ENCODE results near the gene ADCY9.
"Not testable (repeated sequence)": the region's sequence is repeated elsewhere in the genome, so short reads cannot be mapped to it uniquely, and the experiment has no call there.

Gene ADCY9

DNA sequence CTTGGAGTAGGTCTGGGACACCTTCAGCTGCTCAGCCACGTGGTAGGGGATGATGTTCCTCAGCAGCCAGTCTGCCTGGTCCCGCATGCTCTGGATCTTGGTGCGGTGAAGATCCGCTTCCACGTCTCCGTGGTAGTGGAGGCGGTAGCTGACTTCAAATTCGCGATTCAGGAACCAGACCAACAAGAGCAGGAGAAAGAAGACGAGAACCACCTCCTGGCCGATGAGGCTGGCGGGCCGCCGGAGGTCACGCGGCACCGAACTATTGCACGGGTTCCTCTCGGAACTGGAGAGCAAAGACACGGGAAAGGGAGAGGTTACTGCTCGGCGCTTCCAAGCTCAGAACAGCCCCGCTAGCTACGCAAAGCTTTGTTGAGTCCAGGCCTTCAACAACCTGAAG lies 149.6 kb downstream of the ADCY9 start:
- DNase-seq = no peak

DNA sequence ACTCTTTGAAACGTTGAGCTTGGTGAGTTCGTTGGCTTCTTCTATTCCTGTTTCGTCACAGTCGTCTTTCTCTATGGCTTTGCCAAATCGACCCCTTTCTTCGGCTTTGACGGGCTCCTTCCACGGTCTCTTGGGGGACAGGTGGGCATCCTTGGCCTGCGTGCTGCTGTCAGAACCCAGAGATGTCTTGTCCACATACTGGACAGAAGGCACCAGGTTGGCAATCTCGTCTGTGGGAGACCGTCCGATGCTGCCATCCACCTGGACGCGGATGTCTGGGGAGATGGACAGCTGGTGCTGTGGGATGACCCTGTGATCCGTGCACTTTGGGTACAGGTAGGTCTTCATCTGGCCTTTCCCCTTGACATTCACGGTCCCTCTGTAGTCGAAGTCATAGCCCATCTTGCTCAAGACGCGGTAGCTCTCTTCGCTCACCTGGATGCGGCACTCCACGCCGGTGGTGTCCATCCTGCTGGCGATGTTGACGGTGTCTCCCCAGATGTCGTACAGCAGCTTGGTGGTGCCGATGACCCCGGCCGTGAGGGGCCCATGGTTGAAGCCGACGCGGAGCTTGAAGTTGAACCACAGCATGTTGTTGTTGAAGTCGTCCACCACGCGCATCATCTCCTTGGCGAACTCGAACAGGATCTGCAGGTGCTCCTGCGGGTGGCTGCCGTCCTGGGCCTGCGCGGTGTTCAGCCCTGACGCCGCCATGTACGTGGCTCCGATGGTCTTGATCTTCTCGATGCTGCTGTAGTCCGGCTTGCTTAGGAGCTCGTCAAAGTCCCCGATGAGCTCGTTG lies 150.3 kb downstream of the ADCY9 start:
- DNase-seq = no peak

DNA sequence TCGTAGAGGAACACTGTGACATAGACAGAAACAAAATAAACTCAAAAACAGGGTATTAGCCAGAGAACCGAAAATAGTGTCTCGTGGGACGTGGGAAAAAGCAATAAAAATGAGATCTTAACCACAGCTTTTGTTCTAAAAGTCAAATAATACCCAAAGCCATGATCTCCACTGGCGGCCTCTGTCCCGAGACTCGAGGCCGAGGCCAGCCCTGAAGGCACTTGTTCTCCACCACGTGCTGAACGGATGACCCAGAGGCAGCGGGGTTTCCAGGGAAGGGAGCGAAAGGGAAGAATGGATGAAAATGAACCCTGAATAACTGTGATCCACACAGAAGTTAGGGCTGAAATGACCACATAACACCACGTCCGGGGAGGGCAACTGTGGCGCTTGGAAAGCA lies 150.9 kb downstream of the ADCY9 start:
- DNase-seq = no peak

DNA sequence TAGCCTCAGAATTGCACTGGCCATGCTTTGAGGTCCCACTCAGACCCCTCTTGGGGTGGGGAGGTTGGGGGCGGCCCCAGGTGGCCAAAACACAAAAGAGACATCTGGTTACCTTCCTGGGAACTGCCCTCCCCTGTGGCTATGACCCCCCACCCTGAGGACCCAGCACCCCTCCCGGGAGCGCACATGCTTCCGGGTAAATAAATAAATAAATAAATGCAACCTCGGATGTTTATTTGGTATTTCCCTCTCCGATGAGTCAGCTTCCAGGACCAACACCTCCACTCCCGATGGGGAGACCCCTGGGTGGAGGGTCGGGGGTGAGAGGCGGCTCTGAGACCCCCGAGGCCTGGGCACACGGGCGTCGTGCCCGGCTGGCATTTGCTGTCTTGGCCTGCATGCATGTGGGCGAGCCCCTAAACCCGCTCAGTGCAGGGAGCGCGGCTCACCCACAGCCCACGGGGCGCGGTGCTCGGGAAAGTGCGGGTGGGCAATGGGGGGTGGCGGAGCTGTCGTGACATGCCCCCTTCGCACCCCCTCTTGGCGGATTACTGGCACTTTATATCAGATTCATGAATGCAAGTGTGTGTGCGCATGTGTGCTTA lies 151.5 kb downstream of the ADCY9 start:
- DNase-seq = no peak

DNA sequence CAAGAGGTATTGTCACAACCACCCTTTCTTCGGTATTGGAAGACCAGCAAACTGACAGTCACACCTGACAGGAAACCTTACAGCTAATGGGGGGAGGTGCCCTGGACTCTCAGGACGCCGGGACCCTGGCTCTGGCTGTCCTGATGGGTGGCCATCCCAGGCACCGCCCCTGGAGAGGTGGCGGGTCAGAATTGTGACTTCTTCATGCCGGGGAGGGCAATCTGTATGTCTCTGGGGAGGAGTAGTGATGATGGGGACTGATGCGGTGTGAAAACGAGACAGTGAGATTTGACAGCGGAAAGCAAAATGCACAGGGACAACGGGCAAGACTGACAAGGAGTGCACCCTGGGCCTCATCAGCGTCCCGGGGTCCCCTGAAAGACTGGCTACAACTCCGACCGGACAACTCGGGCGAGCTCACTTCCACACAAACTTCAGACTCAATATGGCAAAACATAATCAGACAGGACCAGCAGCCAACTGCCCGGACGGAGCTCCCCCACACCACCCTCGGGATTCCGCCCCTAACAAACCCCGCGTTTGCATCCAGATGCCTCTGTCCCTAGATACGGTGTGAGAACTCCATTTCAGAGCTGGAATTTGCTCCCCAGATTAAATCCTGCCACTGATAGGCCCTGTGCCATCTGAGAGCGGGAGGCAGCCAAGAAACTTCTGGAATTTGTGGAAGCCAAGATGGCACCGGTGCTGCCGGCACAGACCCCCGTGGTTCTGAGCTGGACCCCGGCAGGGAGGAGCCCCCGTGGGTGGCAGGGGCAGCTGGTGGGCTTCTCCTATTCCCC lies 152.2 kb downstream of the ADCY9 start:
- DNase-seq = no peak

DNA sequence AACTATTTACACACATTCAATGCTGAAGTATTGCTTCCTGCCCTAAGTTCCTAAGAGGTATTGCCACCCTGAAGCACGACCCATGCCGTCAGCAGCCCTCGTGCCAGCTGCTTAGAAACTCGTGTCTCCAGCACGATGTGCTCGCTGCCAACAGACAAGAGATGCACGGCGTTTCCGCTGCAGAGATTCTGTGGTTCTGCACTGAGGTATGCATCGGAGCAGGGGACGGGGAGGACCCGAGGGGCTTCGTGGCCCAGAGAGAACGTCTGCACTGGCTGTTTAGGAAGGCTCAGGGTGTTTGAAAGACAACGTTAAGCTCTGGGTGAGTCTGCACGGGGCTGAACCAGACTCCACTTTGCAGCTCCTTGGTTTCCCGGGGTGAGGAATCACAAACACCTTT lies 153.0 kb downstream of the ADCY9 start:
- DNase-seq = peak; percentile 51

DNA sequence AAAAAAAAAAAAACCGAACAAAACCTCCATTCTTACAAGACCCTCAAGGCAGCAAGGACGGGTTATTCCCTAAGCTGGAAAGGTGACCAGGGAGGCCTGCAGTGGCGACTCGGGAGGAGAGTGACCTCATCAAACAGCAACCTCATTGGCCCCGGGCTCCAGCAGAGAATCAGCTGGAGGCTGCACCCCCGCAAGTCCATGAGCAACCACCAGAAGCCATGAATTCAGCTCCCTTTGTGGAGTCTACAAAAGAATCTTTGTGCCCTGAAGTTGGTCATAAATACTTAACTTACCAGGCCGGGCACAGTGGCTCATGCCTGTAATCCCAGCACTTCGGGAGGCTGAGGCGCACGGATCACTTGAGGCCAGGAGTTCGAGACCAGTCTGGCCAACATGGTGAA lies 154.8 kb downstream of the ADCY9 start:
- DNase-seq = no peak

DNA sequence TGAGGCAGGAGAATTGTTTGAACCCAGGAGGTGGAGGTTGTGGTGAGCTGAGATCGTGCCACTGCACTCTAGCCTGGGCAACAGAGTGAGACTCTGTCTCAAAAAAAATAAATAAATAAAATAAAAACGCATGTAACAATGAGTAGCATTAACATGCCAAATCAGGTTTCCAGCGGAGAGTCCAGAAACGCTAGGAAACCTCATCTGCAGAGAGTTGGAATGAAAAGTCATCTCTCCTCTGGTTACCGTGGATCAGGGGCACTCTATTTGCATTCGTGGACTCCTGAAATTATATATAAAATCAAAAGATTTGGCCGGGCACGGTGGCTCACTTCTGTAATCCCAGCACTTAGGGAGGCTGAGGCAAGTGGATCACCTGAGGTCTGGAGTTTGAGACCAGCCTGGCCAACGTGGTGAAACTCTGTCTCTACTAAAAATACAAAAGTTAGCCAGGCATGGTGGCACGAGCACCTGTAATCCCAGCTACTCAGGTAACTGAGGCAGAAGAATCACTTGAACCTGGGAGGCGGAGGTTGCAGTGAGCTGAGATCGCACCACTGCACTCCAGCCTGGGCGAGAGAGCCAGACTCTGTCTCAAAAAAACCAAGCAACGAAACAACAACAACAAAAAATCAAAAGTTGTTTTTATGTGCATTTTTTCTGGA lies 156.2 kb downstream of the ADCY9 start:
- not testable (repeated sequence) for DNase-seq

DNA sequence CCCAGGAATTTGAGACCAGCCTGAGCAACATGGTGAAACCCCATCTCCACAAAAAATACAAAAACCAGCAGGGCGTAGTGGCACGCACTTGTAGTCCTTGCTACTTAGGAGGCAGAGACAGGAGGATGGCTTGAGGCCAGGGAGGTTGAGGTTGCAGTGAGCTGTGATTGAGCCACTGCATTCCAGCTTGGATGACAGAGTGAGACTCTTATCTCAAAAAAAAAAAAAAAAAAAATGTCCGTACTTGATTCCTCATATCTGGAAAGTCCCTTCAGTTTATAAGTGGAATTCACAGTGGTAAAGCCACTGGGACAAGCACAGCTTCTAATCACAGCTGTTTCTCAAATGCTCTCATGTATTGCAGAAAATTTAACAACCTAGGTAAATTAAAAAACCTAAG lies 157.1 kb downstream of the ADCY9 start:
- no peak for DNase-seq

DNA sequence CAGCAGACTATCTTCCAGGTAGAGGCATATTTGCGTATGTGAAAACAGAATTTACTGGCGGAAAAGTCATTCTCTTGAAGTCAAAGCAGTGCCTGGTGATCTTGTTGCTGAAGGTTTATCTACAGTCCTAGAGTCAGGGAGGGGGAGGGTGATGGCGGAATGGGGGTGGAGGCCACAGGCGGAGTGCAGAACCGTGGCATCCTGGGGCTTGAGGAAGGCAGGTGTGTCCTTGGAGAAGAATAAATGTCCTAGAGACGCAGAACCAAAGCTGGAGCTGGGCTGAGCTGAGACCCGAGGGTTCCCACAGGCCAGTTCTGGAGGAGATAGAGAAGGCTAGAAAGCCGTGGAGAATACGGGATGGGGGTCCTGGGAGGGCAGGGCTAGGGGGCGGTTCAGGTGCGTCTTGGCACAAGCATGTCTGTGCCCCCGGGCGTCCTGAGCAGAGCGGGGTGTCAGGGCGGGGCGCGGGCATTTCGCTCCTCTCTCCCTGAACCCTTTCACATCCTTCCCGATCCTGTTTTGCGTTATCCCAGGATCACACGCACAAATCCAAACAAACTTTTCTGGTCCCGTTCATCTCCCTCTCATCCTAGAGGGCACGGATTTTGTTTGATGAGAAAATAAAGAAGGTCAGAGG lies 158.8 kb downstream of the ADCY9 start:
- no peak for DNase-seq

DNA sequence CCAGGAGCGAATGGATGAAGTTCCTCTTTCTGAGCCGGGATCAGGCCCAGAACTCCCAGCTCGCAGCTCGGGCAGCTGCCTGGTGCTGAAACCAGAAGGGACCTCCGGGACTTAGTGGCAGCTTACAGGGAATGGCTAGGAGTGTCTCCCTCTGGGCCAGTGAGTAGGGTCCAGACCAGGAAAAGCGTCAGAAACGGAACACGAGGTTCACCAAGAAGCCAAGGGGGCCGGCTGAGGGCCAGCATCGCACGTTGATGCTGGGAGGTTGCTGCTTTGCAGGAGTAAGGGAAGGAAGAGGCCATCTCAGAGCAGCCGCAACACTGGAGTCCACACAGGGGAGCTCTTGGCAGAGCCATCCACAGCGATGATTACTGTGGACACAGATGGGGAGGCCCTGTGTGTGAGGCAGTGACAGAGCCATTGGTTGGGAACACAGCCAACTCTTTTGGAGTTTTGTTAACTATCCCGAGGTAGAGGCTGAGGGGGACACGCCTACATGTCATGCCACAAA lies 161.8 kb downstream of the ADCY9 start:
- DNase-seq = no peak

DNA sequence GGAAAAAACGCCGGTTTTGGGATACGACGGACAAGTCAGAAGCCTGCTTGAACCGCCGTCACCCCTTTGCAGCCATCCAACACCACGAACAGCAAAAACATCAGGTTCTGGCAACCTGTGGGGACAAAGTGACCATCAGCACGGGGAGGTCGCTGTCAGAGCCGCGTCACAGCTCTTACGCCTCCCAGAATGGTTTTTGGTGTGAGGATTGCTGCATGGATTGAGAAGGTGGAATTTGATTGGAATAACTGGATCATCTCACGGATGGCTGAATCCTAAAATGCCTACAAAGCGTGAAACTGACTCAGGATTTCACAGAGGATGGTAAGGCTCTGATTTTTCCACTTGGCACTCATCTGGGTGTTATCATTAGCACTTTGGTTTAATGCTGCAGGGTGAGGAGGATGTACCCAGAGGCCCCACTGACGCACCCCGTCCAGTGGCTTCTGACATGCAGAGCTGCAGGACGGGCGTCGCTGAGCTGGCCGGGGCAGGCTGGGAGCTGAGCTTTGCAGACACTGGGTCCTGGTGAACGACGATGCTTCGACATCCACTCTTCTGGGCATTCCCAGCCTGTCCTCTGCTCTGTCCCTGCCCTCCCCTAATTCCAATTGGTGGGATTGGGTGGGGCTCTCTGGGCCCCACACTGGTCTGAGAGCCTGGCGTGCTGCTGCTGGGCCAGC lies 162.4 kb downstream of the ADCY9 start:
- no peak for DNase-seq

DNA sequence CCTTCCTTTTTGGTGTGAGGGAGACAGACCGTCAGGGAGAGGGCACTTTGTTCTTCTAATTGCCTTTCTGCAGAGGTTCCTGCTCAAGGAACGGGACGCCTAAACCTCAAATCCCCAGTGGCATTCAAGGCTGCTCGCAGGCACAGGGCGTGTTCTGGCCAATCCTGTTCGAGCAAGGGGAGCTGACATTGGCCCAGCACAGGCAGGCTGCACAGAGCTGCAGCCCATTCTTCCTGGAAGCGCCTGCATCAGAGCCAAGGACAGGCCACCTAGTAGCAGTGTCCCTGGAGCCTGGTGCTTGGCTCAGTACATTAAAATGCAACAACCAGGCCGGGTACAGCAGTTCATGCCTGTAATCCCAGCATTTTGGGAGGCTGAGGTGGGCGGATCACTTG lies 163.5 kb downstream of the ADCY9 start:
- no peak for DNase-seq

DNA sequence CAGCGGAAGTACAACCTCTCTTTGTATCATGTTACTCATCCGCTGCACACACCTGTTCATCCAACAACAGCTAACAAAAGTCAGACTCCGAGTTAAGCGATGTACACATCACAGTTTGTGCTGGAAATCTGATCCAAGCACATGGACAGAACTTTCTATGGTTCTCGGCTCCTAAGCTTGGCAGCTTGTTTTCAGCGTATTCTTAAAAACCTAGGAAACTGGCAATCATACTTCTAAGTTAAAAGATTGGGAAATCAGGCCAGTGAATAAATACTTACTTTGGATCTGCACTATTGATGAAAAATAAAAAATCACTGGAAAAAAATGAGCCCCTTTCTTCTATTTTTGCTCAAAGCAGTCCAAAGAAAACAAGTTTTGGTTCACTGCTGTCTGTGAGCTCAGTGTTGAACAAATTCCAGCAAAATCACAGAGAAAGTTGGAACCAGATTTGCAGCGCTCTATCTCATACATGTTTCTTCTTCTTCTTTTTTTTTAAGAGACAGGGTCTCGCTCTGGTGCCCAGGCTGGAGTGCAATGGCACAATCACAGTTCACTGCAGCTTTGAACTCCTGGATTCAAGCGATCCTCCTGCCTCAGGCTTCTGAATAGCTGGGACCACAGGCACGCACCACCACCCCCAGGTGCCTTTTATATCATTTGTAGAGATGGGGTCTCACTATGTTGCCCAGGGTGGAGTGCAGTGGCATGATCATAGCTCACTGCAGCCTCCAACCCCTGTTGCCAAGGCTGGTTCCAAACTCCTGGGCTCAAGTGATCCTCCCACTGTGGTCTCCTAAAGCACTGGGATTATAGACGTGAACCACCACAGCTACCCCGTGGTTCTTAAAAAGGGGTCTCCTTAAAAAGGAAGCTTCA lies 164.1 kb downstream of the ADCY9 start:
- no peak for DNase-seq

DNA sequence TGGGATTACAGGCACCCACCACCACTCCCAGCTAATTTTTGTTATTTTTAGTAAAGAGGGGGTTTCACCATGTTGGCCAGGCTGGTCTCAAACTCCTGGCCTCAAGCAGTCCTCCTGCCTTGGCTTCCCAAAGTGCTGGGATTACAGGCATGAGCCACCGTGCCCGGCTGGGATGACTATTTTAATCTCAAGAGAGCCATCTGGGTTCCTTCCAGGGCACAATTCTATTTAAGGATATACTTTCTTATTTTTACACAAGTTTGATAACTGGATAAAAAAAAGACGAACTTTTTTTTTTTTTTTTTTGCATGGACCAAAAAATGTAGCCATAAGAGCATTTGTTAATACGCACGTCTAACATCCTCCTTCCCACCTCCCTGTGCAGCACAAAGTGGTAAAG lies 164.9 kb downstream of the ADCY9 start:
- not testable (repeated sequence) for DNase-seq

DNA sequence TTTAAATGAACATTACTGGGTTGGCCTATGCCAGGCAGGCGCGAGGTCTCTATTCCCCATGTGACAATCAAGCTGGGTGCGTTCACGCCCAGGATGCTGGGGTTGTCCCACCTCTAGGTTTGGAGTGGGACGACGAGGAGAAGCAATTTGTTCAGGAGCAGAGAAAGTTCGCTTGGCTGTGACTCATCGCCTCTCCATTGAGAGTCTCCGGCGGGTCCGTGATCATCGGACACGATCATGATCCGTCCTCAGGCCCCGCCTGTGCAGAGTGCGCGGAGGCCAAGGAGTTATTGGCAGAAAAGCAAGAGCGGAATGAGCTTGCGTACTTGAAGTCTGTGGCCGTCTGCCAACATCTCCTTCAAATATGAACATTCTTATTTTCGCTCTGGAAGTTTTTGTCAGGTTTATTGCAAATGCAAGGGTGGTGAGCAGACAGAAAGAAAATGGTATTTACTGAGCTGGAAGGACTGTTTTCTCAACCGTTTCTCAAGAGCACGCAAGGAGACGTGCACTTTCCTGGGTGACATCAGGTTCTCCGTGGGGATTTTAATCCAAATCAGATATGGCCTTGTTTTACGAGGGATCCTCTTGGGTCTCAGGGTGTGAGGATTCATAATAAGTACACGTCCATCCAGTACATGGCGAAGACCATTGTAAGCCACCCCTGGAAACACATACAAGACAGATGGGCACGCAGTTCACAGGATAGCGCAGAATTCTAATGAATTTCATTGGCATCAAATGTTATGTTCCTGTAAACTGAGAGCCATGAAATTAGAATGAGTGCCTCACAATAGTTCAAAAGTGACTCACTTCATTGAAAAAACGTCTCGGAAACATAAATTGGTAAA lies 165.7 kb downstream of the ADCY9 start:
- no peak for DNase-seq

DNA sequence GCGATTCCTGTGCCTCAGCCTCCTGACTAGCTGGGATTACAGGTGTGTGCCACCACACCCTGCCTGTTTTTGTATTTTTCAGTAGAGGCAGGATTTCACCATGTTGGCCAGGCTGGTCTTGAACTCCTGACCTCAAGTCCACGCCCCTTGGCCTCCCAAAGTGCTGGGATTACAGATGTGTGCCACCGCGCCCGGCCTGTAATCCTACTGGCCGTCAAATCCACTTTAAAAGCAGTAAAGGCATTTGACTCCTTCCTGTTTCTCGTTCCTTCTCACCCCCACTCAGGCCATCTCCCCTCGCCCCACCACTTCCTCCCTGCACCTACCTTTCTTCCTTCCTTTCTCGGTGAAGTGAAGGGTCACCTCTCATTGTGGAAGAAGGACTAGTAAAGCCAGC lies 166.3 kb downstream of the ADCY9 start:
- no peak for DNase-seq

DNA sequence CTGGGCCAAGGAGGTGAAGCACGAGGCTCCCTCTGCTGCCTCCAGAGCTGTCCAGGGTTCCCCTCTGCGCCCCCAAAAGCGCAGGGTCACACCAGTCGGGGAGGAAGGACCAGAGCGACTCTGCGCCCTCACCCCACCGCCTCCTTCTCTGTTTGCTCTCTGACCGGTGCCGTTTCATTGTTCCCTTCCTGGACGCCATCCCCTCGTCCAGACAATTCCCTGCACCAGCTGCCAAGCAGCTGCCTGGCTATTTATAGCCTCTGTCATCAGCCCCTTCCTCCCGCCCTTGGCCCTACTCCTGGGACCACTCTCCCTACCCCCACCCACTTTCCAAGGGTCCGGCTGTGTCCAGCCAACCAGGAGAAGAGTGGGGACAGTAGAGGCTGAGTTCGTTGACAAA lies 167.0 kb downstream of the ADCY9 start:
- DNase-seq = no peak

DNA sequence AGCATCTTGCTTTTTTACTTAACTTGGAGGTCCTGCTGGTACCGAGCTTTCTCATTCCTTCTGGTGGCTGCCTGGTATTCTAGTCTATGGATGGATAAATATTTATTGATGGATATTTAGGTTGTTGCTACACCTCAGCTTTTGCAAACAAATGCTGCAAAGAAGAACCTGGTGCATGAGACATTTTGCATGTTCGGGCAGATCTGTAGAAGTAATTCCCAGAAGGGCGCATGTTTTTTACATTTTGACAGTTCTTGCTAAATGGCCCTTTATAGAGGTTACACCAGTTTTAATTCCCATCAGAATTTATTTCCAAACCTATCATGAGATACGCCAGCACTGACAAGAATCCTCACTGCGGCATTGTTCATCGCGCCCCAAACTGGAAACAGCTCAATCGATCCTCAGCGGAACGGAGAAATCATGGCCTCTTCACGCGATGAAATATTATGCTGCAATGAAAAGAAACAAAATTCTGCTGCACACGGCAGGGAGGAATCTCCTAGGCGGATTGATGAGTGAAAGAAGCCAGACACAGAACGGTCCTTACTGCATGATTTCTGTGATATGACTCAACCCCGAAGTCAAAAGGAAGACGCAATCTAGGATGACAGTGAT lies 167.8 kb downstream of the ADCY9 start:
- no peak for DNase-seq
